Activated CD4-positive, alpha-beta T cell treated with anti-CD3 and anti-CD28 coated beads, Interleukin-2, amount 50 U/mL, for 48 hours (primary cell): ENCODE results near the gene PTGER2.

ENCODE experiments used
- DNase-seq, 2 experiments: peaks; one replicate each; pipeline ENCODE4 v3.0.0-alpha.2; 2020

Gene PTGER2

GRCh38 chr14:52339262-52339661 is 25.1 kb downstream of the PTGER2 start:
- no peak for DNase-seq

- DNase-seq, result no peak
These were observed 28.9 kb downstream of the PTGER2 start for GRCh38 chr14:52342849-52343596.

GRCh38 chr14:52346778-52347177 is 32.7 kb downstream of the PTGER2 start:
- DNase-seq, result no peak

- no peak for DNase-seq
These were observed 34.2 kb downstream of the PTGER2 start for GRCh38 chr14:52348279-52348678.

- no peak for DNase-seq
These were observed 34.7 kb downstream of the PTGER2 start for GRCh38 chr14:52348776-52349175.

GRCh38 chr14:52349731-52350130 is 35.6 kb downstream of the PTGER2 start:
- no peak for DNase-seq

GRCh38 chr14:52350445-52350844 is 36.3 kb downstream of the PTGER2 start:
- DNase-seq, result no peak

- no peak for DNase-seq
These were observed 37.3 kb downstream of the PTGER2 start for GRCh38 chr14:52351233-52352060.

GRCh38 chr14:52352061-52352491 is 38.0 kb downstream of the PTGER2 start:
- DNase-seq, result no peak

- no peak for DNase-seq
These were observed 38.5 kb downstream of the PTGER2 start for GRCh38 chr14:52352569-52352968.

GRCh38 chr14:52354242-52354641 is 40.1 kb downstream of the PTGER2 start:
- DNase-seq, result no peak

- no peak for DNase-seq
These were observed 40.9 kb downstream of the PTGER2 start for GRCh38 chr14:52355016-52355431.

GRCh38 chr14:52355526-52355925 is 41.4 kb downstream of the PTGER2 start:
- DNase-seq, result no peak

GRCh38 chr14:52356025-52356424 is 41.9 kb downstream of the PTGER2 start:
- no peak for DNase-seq

- DNase-seq, result no peak
These were observed 46.7 kb downstream of the PTGER2 start for GRCh38 chr14:52360831-52361230.

GRCh38 chr14:52363041-52363704 is 49.1 kb downstream of the PTGER2 start:
- DNase-seq, result no peak

GRCh38 chr14:52363961-52364360 is 49.8 kb downstream of the PTGER2 start:
- DNase-seq, result no peak

GRCh38 chr14:52365071-52365470 is 51.0 kb downstream of the PTGER2 start:
- no peak for DNase-seq

- no peak for DNase-seq
These were observed 52.7 kb downstream of the PTGER2 start for GRCh38 chr14:52366796-52367315.

- DNase-seq, result no peak
These were observed 55.2 kb downstream of the PTGER2 start for GRCh38 chr14:52369305-52369801.

- no peak for DNase-seq
These were observed 56.4 kb downstream of the PTGER2 start for GRCh38 chr14:52370406-52370935.

- no peak for DNase-seq
These were observed 63.8 kb downstream of the PTGER2 start for GRCh38 chr14:52377940-52378339.
